Tibial nerve (tissue), 4 donors: ENCODE data around the gene MAGI2. TPM values are rescaled to one million over a fixed set of nuclear protein-coding genes. Genes with fewer than 3 reads are reported as not detected.

ENCODE experiments used
- DNase-seq, 2 donors: peaks; one replicate each; pipeline ENCODE4 v3.0.0-alpha.2; 2019; ENCODE audit warnings: low spot score in 2 of 2
- H3K27ac ChIP-seq, 4 donors: fragments of 200-600 bp; sonication (generic) in 3 of 4; one replicate each; pipeline ENCODE4 v1.5.1; 2017 to 2019; ENCODE audit warnings: mild to moderate bottlenecking in 1 of 4
- H3K27me3 ChIP-seq, 2 donors: fragments of 200-600 bp; sonication (generic) in 1 of 2; one replicate each; pipeline versions ENCODE4 v1.5.1 to v1.6.0; 2017 to 2019
- H3K36me3 ChIP-seq, 3 donors: fragments of 200-600 bp; sonication (generic); one replicate each; pipeline ENCODE4 v1.5.1; 2018 to 2019
- H3K4me1 ChIP-seq, 4 donors: fragments of 200-600 bp; sonication (generic) in 3 of 4; one replicate each; pipeline ENCODE4 v1.5.1; 2017 to 2019
- H3K4me3 ChIP-seq, 4 donors: fragments of 200-600 bp; sonication (generic) in 3 of 4; one replicate each; pipeline ENCODE4 v1.5.1; 2017 to 2019; ENCODE audit warnings: mild to moderate bottlenecking in 1 of 4, moderate library complexity in 1 of 4
- H3K9me3 ChIP-seq, 4 donors: fragments of 200-600 bp; sonication (generic) in 3 of 4; one replicate each; pipeline ENCODE4 v1.5.1; 2017 to 2019
- EP300 ChIP-seq, 2 donors: sonication (generic); formaldehyde crosslinking; IDR thresholded peaks; one replicate each; pipeline ENCODE4 v1.6.1; 2017; ENCODE audit warnings: antibody characterized with exemption in 2 of 2, mild to moderate bottlenecking in 1 of 2
- POLR2A ChIP-seq, 2 donors: fragments of 450-650 bp; IDR thresholded peaks; one replicate each; pipeline ENCODE4 v1.6.1; 2017; ENCODE audit warnings: antibody characterized with exemption in 2 of 2, mild to moderate bottlenecking in 2 of 2, moderate library complexity in 2 of 2
- WGBS, 2 donors: methylation state at CpG; one replicate each; pipeline ENCODE4 v1.1.5; 2018; 5-methylcytosine and 5-hydroxymethylcytosine counted together
- total RNA-seq, 4 donors: library from RNA; depleted of rRNA; stranded (reverse); fragments of >200 nt; gene quantifications; one replicate each; pipeline ENCODE4 v1.1.0, GENCODE V29; 2016
- TF ChIP-seq, protein P1 (sequence below), 5 experiments: fragments of 200-600 bp in 3 of 5; fragments of 450-650 bp in 2 of 5; sonication (generic) in 3 of 5; IDR thresholded peaks; one replicate each; pipeline ENCODE4 v1.5.1; 2016 to 2019; ENCODE audit warnings: antibody characterized with exemption in 5 of 5, mild to moderate bottlenecking in 3 of 5, moderate library complexity in 2 of 5

Gene MAGI2
- total RNA-seq, 4 donors from 2014 or later, result 33.6 to 58.2 (median 55.6) TPM

DNA sequence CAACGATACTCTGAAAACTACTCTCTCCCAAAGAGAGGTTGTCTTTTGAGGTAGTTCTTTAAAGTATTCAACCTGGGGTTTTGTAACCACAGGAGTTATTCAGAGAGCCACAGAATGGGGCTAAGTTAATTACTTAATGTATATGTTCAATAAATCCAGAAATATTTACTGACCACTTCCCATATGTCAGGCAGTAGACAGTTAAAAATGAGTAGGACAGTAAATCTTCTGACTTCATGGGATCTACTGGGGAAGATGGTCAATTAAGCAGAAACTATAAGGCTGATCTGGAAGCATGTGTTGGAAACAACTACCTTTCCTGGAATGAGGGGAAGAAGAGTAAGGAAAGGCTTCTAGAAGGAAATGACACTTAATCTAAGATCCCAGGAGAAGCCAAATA lies 167.7 kb downstream of the MAGI2 start:
- TF ChIP-seq, protein P1, sequence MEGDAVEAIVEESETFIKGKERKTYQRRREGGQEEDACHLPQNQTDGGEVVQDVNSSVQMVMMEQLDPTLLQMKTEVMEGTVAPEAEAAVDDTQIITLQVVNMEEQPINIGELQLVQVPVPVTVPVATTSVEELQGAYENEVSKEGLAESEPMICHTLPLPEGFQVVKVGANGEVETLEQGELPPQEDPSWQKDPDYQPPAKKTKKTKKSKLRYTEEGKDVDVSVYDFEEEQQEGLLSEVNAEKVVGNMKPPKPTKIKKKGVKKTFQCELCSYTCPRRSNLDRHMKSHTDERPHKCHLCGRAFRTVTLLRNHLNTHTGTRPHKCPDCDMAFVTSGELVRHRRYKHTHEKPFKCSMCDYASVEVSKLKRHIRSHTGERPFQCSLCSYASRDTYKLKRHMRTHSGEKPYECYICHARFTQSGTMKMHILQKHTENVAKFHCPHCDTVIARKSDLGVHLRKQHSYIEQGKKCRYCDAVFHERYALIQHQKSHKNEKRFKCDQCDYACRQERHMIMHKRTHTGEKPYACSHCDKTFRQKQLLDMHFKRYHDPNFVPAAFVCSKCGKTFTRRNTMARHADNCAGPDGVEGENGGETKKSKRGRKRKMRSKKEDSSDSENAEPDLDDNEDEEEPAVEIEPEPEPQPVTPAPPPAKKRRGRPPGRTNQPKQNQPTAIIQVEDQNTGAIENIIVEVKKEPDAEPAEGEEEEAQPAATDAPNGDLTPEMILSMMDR (IDR thresholded peaks at IDR 0.05), result no peak
- TF ChIP-seq EP300 (IDR thresholded peaks at IDR 0.05) (no peak), POLR2A (IDR thresholded peaks at IDR 0.05) (no peak)
- WGBS, 2 donors, result 66 to 79% methylated on average over 1 of the region's 1 CpG
- no peaks in the 10 kb centered on the region for H3K4me1 ChIP-seq
- H3K27me3 ChIP-seq, result no peaks in the 10 kb centered on the region
- DNase-seq, result no peak
- H3K9me3 ChIP-seq, result no peaks in the 10 kb centered on the region
- H3K27ac ChIP-seq, result no peak overlapping the region
- no peak overlapping the region for H3K4me3 ChIP-seq
- H3K36me3 ChIP-seq, result no peaks in the 10 kb centered on the region

GRCh38 chr7:79284211-79284610 lies 169.3 kb downstream of the MAGI2 start:
- TF ChIP-seq POLR2A (IDR thresholded peaks at IDR 0.05) (no peak), EP300 (IDR thresholded peaks at IDR 0.05) (no peak)
- TF ChIP-seq, protein P1 (IDR thresholded peaks at IDR 0.05), result no peak
- Histone ChIP-seq H3K4me3 (no peak overlapping the region), H3K9me3 (no peaks in the 10 kb centered on the region), H3K27ac (no peak overlapping the region), H3K27me3 (no peaks in the 10 kb centered on the region), H3K4me1 (no peaks in the 10 kb centered on the region), H3K36me3 (no peaks in the 10 kb centered on the region)
- no peak for DNase-seq

DNA sequence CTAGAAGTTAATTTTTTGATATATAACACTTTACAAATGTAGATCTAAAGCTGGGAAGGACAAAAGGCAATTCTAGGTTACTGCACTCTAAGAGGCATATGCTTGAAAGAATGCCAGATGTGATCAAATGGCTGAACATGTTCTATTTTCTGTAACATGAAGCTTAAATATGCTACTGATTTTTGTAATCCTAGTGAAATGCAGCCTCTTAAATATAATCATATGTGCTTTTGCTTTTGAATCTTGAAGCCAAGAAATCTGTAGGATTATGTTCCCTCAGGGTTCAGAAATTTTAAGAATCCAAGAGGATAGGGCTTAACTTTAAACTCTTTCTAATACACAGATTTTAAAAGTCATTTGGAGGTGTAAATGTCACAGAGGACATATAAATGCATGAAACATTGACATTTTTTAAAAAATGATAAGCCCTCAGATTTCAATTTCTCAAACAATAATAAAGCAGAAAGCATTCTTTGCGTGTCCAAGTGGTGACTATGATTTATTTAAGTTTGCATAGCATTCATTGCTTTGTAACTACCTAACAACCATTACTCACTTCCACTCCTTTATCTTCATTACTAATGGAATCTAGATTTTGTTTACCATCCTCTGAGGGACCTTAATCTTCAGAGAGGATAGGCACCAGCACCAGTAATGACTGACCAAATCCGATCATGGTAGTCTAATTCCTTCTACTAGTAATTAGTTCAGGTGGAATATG lies 170.4 kb downstream of the MAGI2 start:
- Histone ChIP-seq H3K36me3 (no peaks in the 10 kb centered on the region), H3K4me3 (no peak overlapping the region), H3K27ac (no peak overlapping the region), H3K9me3 (no peaks in the 10 kb centered on the region), H3K27me3 (no peaks in the 10 kb centered on the region), H3K4me1 (no peaks in the 10 kb centered on the region)
- WGBS, 2 donors, result 89 to 93% methylated on average over 2 of the region's 2 CpGs
- no peak for DNase-seq
- no peak for TF ChIP-seq EP300 (IDR thresholded peaks at IDR 0.05)
- TF ChIP-seq, protein P1 (IDR thresholded peaks at IDR 0.05), result no peak
- TF ChIP-seq POLR2A (IDR thresholded peaks at IDR 0.05), result no peak

DNA sequence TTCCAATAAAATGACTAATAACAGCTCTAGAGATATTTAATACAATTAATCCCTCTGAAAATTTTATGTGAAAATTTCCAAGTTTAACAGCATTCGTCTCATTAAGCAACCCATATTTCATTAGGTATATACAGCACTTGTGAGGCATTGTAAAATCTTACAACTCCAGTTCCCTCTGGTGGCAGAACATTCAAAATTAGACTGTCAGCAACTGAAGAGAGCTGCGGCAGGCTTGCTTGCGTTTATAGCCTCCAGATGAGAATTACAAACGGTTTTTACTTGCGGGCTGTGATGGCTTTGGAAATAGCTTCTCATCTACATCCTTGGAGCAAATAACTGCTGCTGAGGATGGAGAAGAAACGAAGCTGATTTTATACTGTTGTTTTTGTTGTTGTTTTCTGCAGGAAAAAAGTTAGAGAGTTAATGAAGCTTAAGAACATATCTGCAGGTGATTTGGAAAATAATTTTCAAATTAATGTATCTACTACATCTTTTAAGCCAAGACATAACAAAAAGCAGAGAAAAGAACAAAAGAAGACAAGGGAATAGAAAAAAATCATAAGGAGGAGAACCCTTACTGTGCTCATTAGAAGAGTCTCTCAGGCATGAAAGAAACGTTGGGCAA lies 171.3 kb downstream of the MAGI2 start:
- H3K36me3 ChIP-seq, result no peaks in the 10 kb centered on the region
- no peaks in the 10 kb centered on the region for H3K27me3 ChIP-seq
- H3K4me1 ChIP-seq, result no peaks in the 10 kb centered on the region
- no peaks in the 10 kb centered on the region for H3K9me3 ChIP-seq
- no peak overlapping the region for H3K27ac ChIP-seq
- peak in 1 of 2 donors; percentile 21 for DNase-seq
- H3K4me3 ChIP-seq, result no peak overlapping the region
- WGBS, 2 donors, result 19 to 34% methylated on average over 7 of the region's 7 CpGs
- no peak for TF ChIP-seq EP300 (IDR thresholded peaks at IDR 0.05)
- TF ChIP-seq, protein P1 (IDR thresholded peaks at IDR 0.05), result peak in 3 of 5 experiments; percentile 22 to 31 (median 24)

GRCh38 chr7:79281426-79281825 lies 172.0 kb downstream of the MAGI2 start:
- Histone ChIP-seq H3K27me3 (no peaks in the 10 kb centered on the region), H3K9me3 (no peaks in the 10 kb centered on the region), H3K36me3 (no peaks in the 10 kb centered on the region), H3K4me1 (no peaks in the 10 kb centered on the region), H3K27ac (no peak overlapping the region), H3K4me3 (no peak overlapping the region)
- WGBS, 2 donors, result 50 to 59% methylated on average over 2 of the region's 2 CpGs
- TF ChIP-seq EP300 (IDR thresholded peaks at IDR 0.05), result no peak
- TF ChIP-seq, protein P1 (IDR thresholded peaks at IDR 0.05), result no peak
- TF ChIP-seq POLR2A (IDR thresholded peaks at IDR 0.05), result no peak
- no peak for DNase-seq
